HepG2 (cell line): ENCODE data around the gene AHSP. TPM values are rescaled to one million over a fixed set of nuclear protein-coding genes. Genes with fewer than 3 reads are reported as not detected.
A peak's percentile ranks its signal among the peaks of the same experiment; 100 is the strongest.

Source experiments
- ATAC-seq: fragments of 200-7000 bp; cut with Tn5 transposase; 3 replicates; pipeline ENCODE4 v1.9.1; 2020; ENCODE audit warnings: mild to moderate bottlenecking, moderate library complexity
- BruUV-seq: library from RNA; stranded (reverse); fragments of 400-500 nt; replicated peaks from 2 replicates; lab custom pipeline; 2021; lab: Mats Ljungman, UMichigan
- CTCF ChIA-PET: fragments of 300-600 bp; formaldehyde crosslinking; extraction: SDS; loops from one replicate; lab custom pipeline; 2021; ENCODE audit warnings: low total read pairs, inconsistent platforms, low intra/inter-chr PET ratio; lab: Yijun Ruan, JAX
- POLR2A ChIA-PET: fragments of 350-600 bp; sonication (Branson Sonifier 250); formaldehyde crosslinking; loops from one replicate; lab custom pipeline; 2020; ENCODE audit warnings: antibody characterized with exemption, inconsistent platforms; lab: Yijun Ruan, JAX
- DNase-seq: peaks from one replicate; pipeline ENCODE4 v3.0.0-alpha.2; 2015; ENCODE audit warnings: low spot score
- FAIRE-seq: peaks from 3 replicates; lab custom pipeline; 2011; peaks lifted over from hg19 to GRCh38; lab: Jason Lieb, UNC
- H2AFZ ChIP-seq: one replicate; pipeline ENCODE4 v1.6.1; 2011; ENCODE audit warnings: low read length, inconsistent platforms
- H3K27ac ChIP-seq: fragments of 300-600 bp; 3 replicates; pipeline ENCODE4 v1.8.0; 2011; ENCODE audit warnings: mixed run types, mild to moderate bottlenecking, mixed read lengths, low read length, inconsistent platforms; ENCODE audit not compliant: insufficient read depth; ENCODE audit errors: extremely low read length
- H3K27me3 ChIP-seq, 2 experiments: fragments of 200-600 bp in 1 of 2; 2 replicates in 1 of 2; 3 replicates in 1 of 2; pipeline versions ENCODE4 v1.6.0 to v1.8.0; 2011; ENCODE audit warnings: low read length in 2 of 2, mild to moderate bottlenecking in 2 of 2, moderate library complexity in 2 of 2, inconsistent platforms in 1 of 2; ENCODE audit not compliant: insufficient read depth in 2 of 2, control insufficient read depth in 1 of 2
- H3K36me3 ChIP-seq, 2 experiments: fragments of 200-600 bp in 1 of 2; replicated peaks in 1 of 2; 2 replicates in 1 of 2; 3 replicates in 1 of 2; pipeline versions ENCODE4 v1.5.1 to v1.8.0; 2011; ENCODE audit warnings: low read length in 2 of 2, inconsistent platforms in 1 of 2; ENCODE audit not compliant: insufficient read depth in 2 of 2, control insufficient read depth in 1 of 2
- H3K4me1 ChIP-seq: 2 replicates; pipeline ENCODE4 v1.5.1; 2012; ENCODE audit warnings: low read length, inconsistent platforms; ENCODE audit not compliant: insufficient read depth
- H3K4me2 ChIP-seq: 2 replicates; pipeline ENCODE4 v1.6.0; 2011; ENCODE audit warnings: low read depth, low read length, inconsistent platforms
- H3K4me3 ChIP-seq, 3 experiments: fragments of 200-600 bp in 1 of 3; sonication (generic), shearing (Covaris generic) in 1 of 3; replicated peaks in 1 of 3; 2 replicates each; pipeline ENCODE4 v1.5.1; 2011 to 2016; ENCODE audit warnings: low read length in 3 of 3, inconsistent platforms in 2 of 3, low read depth in 2 of 3, mild to moderate bottlenecking in 2 of 3, control low read depth in 1 of 3, mixed read lengths in 1 of 3; ENCODE audit not compliant: insufficient read depth in 1 of 3
- H3K79me2 ChIP-seq: one replicate; pipeline ENCODE4 v1.6.1; 2011; ENCODE audit warnings: low read length, inconsistent platforms; ENCODE audit not compliant: insufficient read depth
- H3K9ac ChIP-seq: 2 replicates; pipeline ENCODE4 v1.6.0; 2011; ENCODE audit warnings: mild to moderate bottlenecking, low read depth, low read length, inconsistent platforms; ENCODE audit not compliant: insufficient read depth
- H3K9me3 ChIP-seq: 2 replicates; pipeline ENCODE4 v1.5.1; 2012; ENCODE audit warnings: mild to moderate bottlenecking, low read length
- H4K20me1 ChIP-seq: 2 replicates; pipeline ENCODE4 v1.6.0; 2011; ENCODE audit warnings: inconsistent platforms, mild to moderate bottlenecking, low read length, moderate library complexity; ENCODE audit not compliant: insufficient read depth
- ELF4 ChIP-seq: sonication (generic); formaldehyde crosslinking; IDR thresholded peaks from 2 replicates; pipeline ENCODE4 v1.5.0; 2020; ENCODE audit warnings: missing genetic modification reagents, mild to moderate bottlenecking, moderate library complexity, borderline replicate concordance
- GLMP ChIP-seq: sonication (generic); formaldehyde crosslinking; IDR thresholded peaks from 2 replicates; pipeline ENCODE4 v1.9.0; 2021; ENCODE audit warnings: missing genetic modification reagents, mild to moderate bottlenecking, borderline replicate concordance
- ISX ChIP-seq: sonication (generic); formaldehyde crosslinking; conservative IDR thresholded peaks from 2 replicates; pipeline ENCODE4 v1.5.0; 2020; ENCODE audit warnings: missing genetic modification reagents
- MAFF ChIP-seq: IDR thresholded peaks from 2 replicates; pipeline ENCODE4 v1.6.1; 2011; ENCODE audit warnings: low read depth, low read length, improper control_type of control experiment
- MAFK ChIP-seq, 2 experiments: IDR thresholded peaks in 1 of 2; conservative IDR thresholded peaks in 1 of 2; 2 replicates each; pipeline ENCODE4 v1.6.1; 2011; ENCODE audit warnings: improper control_type of control experiment in 2 of 2, low read length in 2 of 2
- MAZ ChIP-seq, 2 experiments: sonication (generic) in 1 of 2; formaldehyde crosslinking in 1 of 2; IDR thresholded peaks; 2 replicates each; pipeline versions ENCODE4 v1.5.0 to v1.6.1; 2012 to 2020; ENCODE audit warnings: low read depth in 2 of 2, mild to moderate bottlenecking in 2 of 2, borderline replicate concordance in 1 of 2, improper control_type of control experiment in 1 of 2, low read length in 1 of 2, missing genetic modification reagents in 1 of 2, moderate library complexity in 1 of 2
- RARG ChIP-seq: sonication (generic); formaldehyde crosslinking; IDR thresholded peaks from 2 replicates; pipeline ENCODE4 v1.4.0; 2020; ENCODE audit warnings: low read depth, mild to moderate bottlenecking, missing genetic modification reagents
- SP1 ChIP-seq, 2 experiments: fragments of 450-650 bp in 1 of 2; sonication (generic) in 1 of 2; formaldehyde crosslinking in 1 of 2; IDR thresholded peaks; 2 replicates each; pipeline versions ENCODE4 v1.4.0 to v1.6.1; 2016 to 2020; ENCODE audit warnings: missing genetic modification reagents in 1 of 2
- ZNF556 ChIP-seq: sonication (generic); formaldehyde crosslinking; IDR thresholded peaks from 2 replicates; pipeline ENCODE4 v1.4.0; 2020; ENCODE audit warnings: mild to moderate bottlenecking, missing genetic modification reagents, borderline replicate concordance
- ZNF619 ChIP-seq: sonication (generic); formaldehyde crosslinking; IDR thresholded peaks from 2 replicates; pipeline ENCODE4 v1.4.0; 2020; ENCODE audit warnings: mild to moderate bottlenecking, missing genetic modification reagents
- WGBS: methylation state at CpG from one replicate; pipeline ENCODE4 v1.1.6; 2017; ENCODE audit warnings: low lambda C conversion rate; 5-methylcytosine and 5-hydroxymethylcytosine counted together
- in situ Hi-C: cut with HindIII; loops from 2 replicates; pipeline ENCODE4 v1.10.0; 2017; ENCODE audit warnings: low pct_unique_long_range_greater_than_20kb; ENCODE audit not compliant: extremely low pct_ligation_motif_present
- intact Hi-C: fragments of 100-400 bp; cut with micrococcal nuclease; formaldehyde crosslinking; loops from one replicate; pipeline ENCODE4 v1.10.0; 2022; ENCODE audit not compliant: unreplicated experiment
- polyA plus RNA-seq, 8 experiments: library from polyadenylated mRNA; depleted of rRNA in 3 of 8; stranded (reverse) in 7 of 8; unstranded in 1 of 8; fragments of >200 nt; fragmentation: Illumina TruSeq in 4 of 8; extraction: Trizol in 4 of 8; gene quantifications; 2 replicates each; pipeline versions ENCODE4 v1.2.1 to v1.2.3, GENCODE V29; 2011 to 2016; ENCODE audit warnings: low read depth in 4 of 8, missing spikeins in 1 of 8, mixed read lengths in 1 of 8; ENCODE audit not compliant: insufficient read depth in 1 of 8
- total RNA-seq, 5 experiments: library from RNA; depleted of rRNA; stranded (reverse); fragments of >200 nt; fragmentation: Illumina TruSeq; extraction: Trizol; gene quantifications; 2 replicates each; pipeline ENCODE4 v1.2.3, GENCODE V29; 2016; ENCODE audit warnings: low read depth in 1 of 5
- TF ChIP-seq, protein P1 (sequence below): IDR thresholded peaks from 2 replicates; pipeline ENCODE4 v1.6.1; 2016; ENCODE audit warnings: missing compliant biosample characterization, missing genetic modification reagents, borderline replicate concordance

Gene AHSP
- total and polyA plus RNA-seq, 2 of the 13 experiments (the other 11 are each of a cell fraction or from before 2014, with no cell fraction given) = not detected

- DNase-seq (no peak), ATAC-seq (no peak), FAIRE-seq (peak; percentile 4)
- TF ChIP-seq RARG (CRISPR knock-in tag) = no peak
- peak; percentile 65 for TF ChIP-seq MAFF
- TF ChIP-seq MAFK (conservative IDR thresholded peaks at IDR 0.05 in 1 of 2, IDR thresholded peaks at IDR 0.05 in 1 of 2; ENCODE audit: low read length in 2 of 2) = peak; percentile 55 to 75
- no peaks in the 10 kb centered on the region for H3K79me2 ChIP-seq
- no peaks in the 10 kb centered on the region for H3K4me1 ChIP-seq
- no TSS peak for BruUV-seq
- no peaks in the 10 kb centered on the region for H3K36me3 ChIP-seq
- ChIA-PET POLR2A (no interaction called here), CTCF (no interaction called here)
- H3K27ac ChIP-seq = no peak overlapping the region
- no peak overlapping the region for H2AFZ ChIP-seq
- intact Hi-C loops (no loop called here), in situ Hi-C loops (no loop called here)
- no peak overlapping the region for H3K4me2 ChIP-seq
- 20% methylated on average over 8 of the region's 8 CpGs for WGBS
- no peaks in the 10 kb centered on the region for H4K20me1 ChIP-seq
- H3K4me3 ChIP-seq = no peak overlapping the region
- H3K9me3 ChIP-seq = no peaks in the 10 kb centered on the region
- H3K9ac ChIP-seq = no peak overlapping the region
- peaks cover 2 to 6% of the 10 kb centered on the region in 2 experiments; a peak in 3 of 5 replicates for H3K27me3 ChIP-seq
Observed at GRCh38 chr16:31561426-31562233, 33.9 kb downstream of the AHSP start.

- 77% methylated on average over 49 of the region's 49 CpGs for WGBS
- in situ Hi-C loops = no loop called here
- no TSS peak for BruUV-seq
- FAIRE-seq = no peak
- Histone ChIP-seq H3K4me2 (no peak overlapping the region), H3K36me3 (no peaks in the 10 kb centered on the region), H4K20me1 (no peaks in the 10 kb centered on the region), H3K79me2 (no peaks in the 10 kb centered on the region), H3K4me1 (no peaks in the 10 kb centered on the region), H3K9ac (no peak overlapping the region), H3K4me3 (no peak overlapping the region), H3K27ac (no peak overlapping the region), H3K27me3 (no peaks in the 10 kb centered on the region), H3K9me3 (peaks cover 11% of the 10 kb centered on the region; the same call in 1 of the 2 replicates)
- POLR2A ChIA-PET = no interaction called here
- no peak for DNase-seq
- no peak for ATAC-seq
- CTCF ChIA-PET = no interaction called here
- intact Hi-C loops = no loop called here
- TF ChIP-seq MAZ (IDR thresholded peaks at IDR 0.05; ENCODE audit: borderline replicate concordance, low read depth, low read length) (no peak), MAZ (CRISPR knock-in tag; IDR thresholded peaks at IDR 0.05; ENCODE audit: low read depth) (no peak), ZNF619 (no peak), ELF4 (CRISPR knock-in tag) (no peak), GLMP (CRISPR knock-in tag) (no peak), ZNF556 (CRISPR knock-in tag) (no peak), SP1 (IDR thresholded peaks at IDR 0.05) (no peak), SP1 (CRISPR knock-in tag; IDR thresholded peaks at IDR 0.05) (no peak), ISX (CRISPR knock-in tag) (no peak)
- TF ChIP-seq, protein P1, sequence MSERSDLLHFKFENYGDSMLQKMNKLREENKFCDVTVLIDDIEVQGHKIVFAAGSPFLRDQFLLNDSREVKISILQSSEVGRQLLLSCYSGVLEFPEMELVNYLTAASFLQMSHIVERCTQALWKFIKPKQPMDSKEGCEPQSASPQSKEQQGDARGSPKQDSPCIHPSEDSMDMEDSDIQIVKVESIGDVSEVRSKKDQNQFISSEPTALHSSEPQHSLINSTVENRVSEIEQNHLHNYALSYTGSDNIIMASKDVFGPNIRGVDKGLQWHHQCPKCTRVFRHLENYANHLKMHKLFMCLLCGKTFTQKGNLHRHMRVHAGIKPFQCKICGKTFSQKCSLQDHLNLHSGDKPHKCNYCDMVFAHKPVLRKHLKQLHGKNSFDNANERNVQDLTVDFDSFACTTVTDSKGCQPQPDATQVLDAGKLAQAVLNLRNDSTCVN = no peak
- TF ChIP-seq, all 625 proteins: peak for 0
- H2AFZ ChIP-seq = no peak overlapping the region
Observed at GRCh38 chr16:31568577-31569359, 41.1 kb downstream of the AHSP start.
